GM19455 (cell line): Measurements from ENCODE around the gene VCAM1.

Experiments
- ATAC-seq: cut with Tn5 transposase; IDR thresholded peaks from one replicate; pipeline ENCODE4 v1.9.1; 2021; ENCODE audit not compliant: unreplicated experiment

VCAM1 gene

GRCh38 chr1:100722221-100722620, 2.7 kb downstream of the VCAM1 start:
- no peak for ATAC-seq

- ATAC-seq: no peak
Observed at GRCh38 chr1:100724281-100724680, 4.7 kb downstream of the VCAM1 start.

- no peak for ATAC-seq
Observed at GRCh38 chr1:100730130-100730529, 10.6 kb downstream of the VCAM1 start.

- no peak for ATAC-seq
Observed at GRCh38 chr1:100731309-100731708, 11.8 kb downstream of the VCAM1 start.

GRCh38 chr1:100731758-100732157, 12.2 kb downstream of the VCAM1 start:
- ATAC-seq: no peak

GRCh38 chr1:100734676-100735075, 15.1 kb downstream of the VCAM1 start:
- ATAC-seq: no peak

- no peak for ATAC-seq
Observed at GRCh38 chr1:100735244-100735643, 15.7 kb downstream of the VCAM1 start.

GRCh38 chr1:100736324-100736723, 16.8 kb downstream of the VCAM1 start:
- no peak for ATAC-seq

- no peak for ATAC-seq
Observed at GRCh38 chr1:100736746-100737145, 17.2 kb downstream of the VCAM1 start.

GRCh38 chr1:100746542-100746932, 27.0 kb downstream of the VCAM1 start:
- ATAC-seq: no peak

GRCh38 chr1:100747771-100748170, 28.2 kb downstream of the VCAM1 start:
- no peak for ATAC-seq

GRCh38 chr1:100750005-100750885, 30.7 kb downstream of the VCAM1 start:
- no peak for ATAC-seq

GRCh38 chr1:100752791-100753190, 33.2 kb downstream of the VCAM1 start:
- ATAC-seq: no peak

GRCh38 chr1:100757946-100758345, 38.4 kb downstream of the VCAM1 start:
- no peak for ATAC-seq

GRCh38 chr1:100759188-100759587, 39.6 kb downstream of the VCAM1 start:
- ATAC-seq: no peak

- ATAC-seq: no peak
Observed at GRCh38 chr1:100760511-100760910, 41.0 kb downstream of the VCAM1 start.

- no peak for ATAC-seq
Observed at GRCh38 chr1:100762461-100762860, 42.9 kb downstream of the VCAM1 start.

- ATAC-seq: no peak
Observed at GRCh38 chr1:100767176-100767890, 47.8 kb downstream of the VCAM1 start.

- ATAC-seq: no peak
Observed at GRCh38 chr1:100769323-100769722, 49.8 kb downstream of the VCAM1 start.

GRCh38 chr1:100769906-100770646, 50.5 kb downstream of the VCAM1 start:
- no peak for ATAC-seq

- ATAC-seq: no peak
Observed at GRCh38 chr1:100773444-100773843, 53.9 kb downstream of the VCAM1 start.

GRCh38 chr1:100774370-100774769, 54.8 kb downstream of the VCAM1 start:
- ATAC-seq: no peak
